Activated naive CD8-positive, alpha-beta T cell (primary cell): ENCODE data around the gene KCNA5.

Experiments
- H3K27ac Mint-ChIP-seq: one replicate; pipeline ENCODE4 v1.8.0; 2021; ENCODE audit warnings: mixed read lengths
- H3K27me3 Mint-ChIP-seq: one replicate; pipeline ENCODE4 v1.8.0; 2021; ENCODE audit warnings: mixed read lengths
- H3K36me3 Mint-ChIP-seq: one replicate; pipeline ENCODE4 v1.8.0; 2021; ENCODE audit warnings: mixed read lengths
- H3K4me1 Mint-ChIP-seq: one replicate; pipeline ENCODE4 v1.8.0; 2021; ENCODE audit warnings: low read depth, mixed read lengths
- H3K4me3 Mint-ChIP-seq: one replicate; pipeline ENCODE4 v1.8.0; 2021; ENCODE audit warnings: mild to moderate bottlenecking, mixed read lengths
- H3K9me3 Mint-ChIP-seq: one replicate; pipeline ENCODE4 v1.8.0; 2021; ENCODE audit warnings: low read depth, mixed read lengths

The KCNA5 gene

DNA sequence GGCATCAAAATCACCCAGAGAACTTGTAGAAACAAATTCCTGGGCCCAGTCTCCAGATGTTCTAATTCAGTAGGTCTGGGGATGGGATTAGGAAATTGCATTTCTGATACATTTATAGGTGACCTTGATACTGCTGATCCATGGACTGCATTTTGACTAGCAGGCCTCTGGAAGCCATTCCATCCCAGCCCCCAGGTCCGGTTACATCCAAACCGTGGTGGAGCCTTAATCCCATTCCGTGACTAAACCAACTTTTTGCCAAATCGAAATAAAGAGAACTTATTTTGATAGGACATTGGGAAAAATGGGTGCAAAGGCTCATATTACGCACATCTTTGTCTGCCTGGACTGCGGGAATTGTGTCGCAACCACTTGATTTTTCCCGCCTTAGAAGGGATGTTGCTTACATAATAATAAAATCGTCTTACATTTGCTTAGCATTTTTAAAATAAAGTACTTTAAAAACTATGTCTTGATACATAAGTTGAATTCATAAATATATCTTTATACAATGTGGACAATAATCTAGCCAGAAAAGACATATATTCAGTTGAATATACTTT is 5.8 kb upstream of the KCNA5 start:
- no peak overlapping the region for H3K4me3 Mint-ChIP-seq
- H3K36me3 Mint-ChIP-seq = no peaks in the 10 kb centered on the region
- peaks cover 16% of the 10 kb centered on the region for H3K27me3 Mint-ChIP-seq
- H3K27ac Mint-ChIP-seq = no peak overlapping the region
- no peaks in the 10 kb centered on the region for H3K4me1 Mint-ChIP-seq
- no peaks in the 10 kb centered on the region for H3K9me3 Mint-ChIP-seq

DNA sequence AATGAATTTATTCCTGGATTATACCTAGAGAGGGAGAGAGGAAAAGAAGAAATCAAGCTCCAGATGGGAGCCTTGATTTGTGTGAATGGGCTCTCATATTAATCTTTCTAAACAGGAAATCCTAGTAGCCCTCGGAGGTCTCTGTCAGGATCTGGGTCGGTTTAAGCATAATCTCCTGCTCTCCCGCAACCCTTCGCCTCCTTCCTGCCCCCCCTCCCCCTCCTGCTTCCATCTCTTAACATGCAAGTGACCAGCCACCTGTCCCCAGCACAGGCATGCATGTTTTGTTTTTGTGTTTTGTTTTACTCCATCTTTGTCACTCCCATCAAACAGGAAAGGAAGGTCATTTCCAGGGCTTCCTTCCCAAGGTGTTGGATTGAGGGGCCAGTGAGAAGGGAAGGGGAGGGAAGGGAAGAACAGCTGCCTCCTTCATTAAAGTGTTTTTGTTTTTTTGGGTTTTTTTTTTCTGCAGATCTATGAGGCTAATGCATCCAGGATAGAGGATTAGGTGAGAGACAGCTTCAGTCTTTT is 4.8 kb upstream of the KCNA5 start:
- Mint-ChIP-seq H3K27me3 (peaks cover 19% of the 10 kb centered on the region), H3K9me3 (no peaks in the 10 kb centered on the region), H3K4me1 (no peaks in the 10 kb centered on the region), H3K36me3 (no peaks in the 10 kb centered on the region), H3K4me3 (no peak overlapping the region), H3K27ac (no peak overlapping the region)

DNA sequence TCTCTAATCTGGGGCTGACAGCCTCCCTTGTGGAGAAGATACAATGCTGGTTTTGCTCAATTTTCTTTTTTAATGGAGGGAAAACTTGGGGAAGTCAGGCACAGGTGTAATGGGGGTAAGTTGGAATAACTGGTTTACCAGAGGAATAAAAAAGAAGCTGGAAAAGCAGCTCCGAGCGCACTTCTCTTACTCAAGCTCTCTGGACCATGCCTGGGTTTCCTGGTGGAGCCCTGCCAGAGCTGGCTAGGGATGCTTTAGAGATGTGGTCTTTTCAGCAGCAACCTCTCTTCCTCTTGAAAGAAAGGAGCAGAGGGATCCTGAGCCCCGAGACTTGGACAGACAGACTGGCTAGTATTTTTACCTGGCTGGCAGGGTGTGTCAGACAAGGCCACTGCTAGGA is 3.9 kb upstream of the KCNA5 start:
- Mint-ChIP-seq H3K4me1 (no peaks in the 10 kb centered on the region), H3K27ac (no peak overlapping the region), H3K4me3 (no peak overlapping the region), H3K27me3 (peaks cover 19% of the 10 kb centered on the region), H3K36me3 (no peaks in the 10 kb centered on the region), H3K9me3 (no peaks in the 10 kb centered on the region)

DNA sequence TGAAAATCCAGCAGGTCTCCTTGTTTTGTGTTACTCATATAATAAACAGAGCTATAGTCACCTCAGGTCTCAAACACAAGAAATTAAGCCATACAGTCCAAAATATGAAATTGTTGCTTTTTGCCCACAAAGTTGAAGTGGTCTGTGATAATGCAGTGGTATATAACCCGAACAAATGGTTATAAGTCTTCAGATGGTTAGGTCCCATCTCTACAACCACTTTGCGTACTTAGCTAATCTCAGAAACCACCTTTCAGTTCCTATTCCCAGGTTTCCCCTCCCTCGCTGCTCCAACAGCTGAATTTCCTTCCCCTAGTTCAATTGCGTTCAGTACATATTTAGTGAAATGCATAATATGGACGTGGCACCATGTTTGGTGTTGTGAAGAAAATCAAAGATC is 3.3 kb upstream of the KCNA5 start:
- peaks cover 24% of the 10 kb centered on the region for H3K27me3 Mint-ChIP-seq
- no peak overlapping the region for H3K4me3 Mint-ChIP-seq
- H3K36me3 Mint-ChIP-seq = no peaks in the 10 kb centered on the region
- no peaks in the 10 kb centered on the region for H3K4me1 Mint-ChIP-seq
- no peaks in the 10 kb centered on the region for H3K9me3 Mint-ChIP-seq
- no peak overlapping the region for H3K27ac Mint-ChIP-seq

DNA sequence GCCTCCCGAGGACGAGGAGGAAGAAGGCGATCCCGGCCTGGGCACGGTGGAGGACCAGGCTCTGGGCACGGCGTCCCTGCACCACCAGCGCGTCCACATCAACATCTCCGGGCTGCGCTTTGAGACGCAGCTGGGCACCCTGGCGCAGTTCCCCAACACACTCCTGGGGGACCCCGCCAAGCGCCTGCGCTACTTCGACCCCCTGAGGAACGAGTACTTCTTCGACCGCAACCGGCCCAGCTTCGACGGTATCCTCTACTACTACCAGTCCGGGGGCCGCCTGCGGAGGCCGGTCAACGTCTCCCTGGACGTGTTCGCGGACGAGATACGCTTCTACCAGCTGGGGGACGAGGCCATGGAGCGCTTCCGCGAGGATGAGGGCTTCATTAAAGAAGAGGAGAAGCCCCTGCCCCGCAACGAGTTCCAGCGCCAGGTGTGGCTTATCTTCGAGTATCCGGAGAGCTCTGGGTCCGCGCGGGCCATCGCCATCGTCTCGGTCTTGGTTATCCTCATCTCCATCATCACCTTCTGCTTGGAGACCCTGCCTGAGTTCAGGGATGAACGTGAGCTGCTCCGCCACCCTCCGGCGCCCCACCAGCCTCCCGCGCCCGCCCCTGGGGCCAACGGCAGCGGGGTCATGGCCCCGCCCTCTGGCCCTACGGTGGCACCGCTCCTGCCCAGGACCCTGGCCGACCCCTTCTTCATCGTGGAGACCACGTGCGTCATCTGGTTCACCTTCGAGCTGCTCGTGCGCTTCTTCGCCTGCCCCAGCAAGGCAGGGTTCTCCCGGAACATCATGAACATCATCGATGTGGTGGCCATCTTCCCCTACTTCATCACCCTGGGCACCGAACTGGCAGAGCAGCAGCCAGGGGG is 979 bp downstream of the KCNA5 start:
- Mint-ChIP-seq H3K4me3 (no peak overlapping the region), H3K27ac (no peak overlapping the region), H3K27me3 (peaks cover 20% of the 10 kb centered on the region), H3K9me3 (no peaks in the 10 kb centered on the region), H3K36me3 (no peaks in the 10 kb centered on the region), H3K4me1 (no peaks in the 10 kb centered on the region)

DNA sequence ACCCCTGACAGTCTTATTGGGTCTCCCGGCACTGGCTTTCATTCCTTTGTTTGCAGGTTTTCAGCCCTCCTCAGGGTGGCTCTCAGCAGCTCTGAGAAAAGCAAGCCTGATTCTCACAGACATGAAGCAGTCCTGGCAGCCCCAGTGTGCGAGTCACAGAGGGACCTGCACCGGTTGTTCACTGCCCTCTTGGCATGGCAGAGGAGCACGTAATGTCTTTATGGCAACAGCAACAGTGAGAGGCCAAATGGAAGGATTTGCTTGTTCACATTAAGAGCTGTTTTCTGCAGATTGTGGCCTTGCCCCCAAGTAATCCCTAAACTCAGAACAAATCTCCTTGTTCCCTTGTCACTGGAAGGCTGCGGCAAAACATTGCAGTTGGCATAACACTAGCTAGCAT is 3.4 kb downstream of the KCNA5 start:
- Mint-ChIP-seq H3K27me3 (peaks cover 17% of the 10 kb centered on the region), H3K36me3 (no peaks in the 10 kb centered on the region), H3K9me3 (no peaks in the 10 kb centered on the region), H3K27ac (no peak overlapping the region), H3K4me1 (no peaks in the 10 kb centered on the region), H3K4me3 (no peak overlapping the region)

DNA sequence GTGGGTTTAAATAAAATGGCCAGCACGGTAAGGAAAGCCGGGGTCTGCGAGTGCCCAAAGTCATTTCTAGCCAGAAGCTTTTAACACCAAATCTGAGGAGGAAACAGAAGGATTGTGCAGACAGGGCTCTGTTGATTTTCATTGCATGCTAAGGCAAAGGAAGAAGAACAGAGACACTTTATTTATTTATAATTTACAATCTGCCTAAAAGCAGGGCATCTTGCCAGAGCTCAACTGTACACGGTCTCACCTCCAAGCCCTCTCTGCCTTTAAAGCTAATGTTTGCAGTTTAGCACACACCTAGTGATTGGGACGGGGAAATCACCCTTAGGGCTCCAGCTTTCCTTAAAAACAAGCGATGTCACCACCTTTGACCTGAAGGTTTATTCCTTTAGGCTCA is 4.0 kb downstream of the KCNA5 start:
- H3K36me3 Mint-ChIP-seq = no peaks in the 10 kb centered on the region
- H3K27me3 Mint-ChIP-seq = peaks cover 17% of the 10 kb centered on the region
- no peaks in the 10 kb centered on the region for H3K9me3 Mint-ChIP-seq
- H3K4me1 Mint-ChIP-seq = no peaks in the 10 kb centered on the region
- no peak overlapping the region for H3K4me3 Mint-ChIP-seq
- no peak overlapping the region for H3K27ac Mint-ChIP-seq

DNA sequence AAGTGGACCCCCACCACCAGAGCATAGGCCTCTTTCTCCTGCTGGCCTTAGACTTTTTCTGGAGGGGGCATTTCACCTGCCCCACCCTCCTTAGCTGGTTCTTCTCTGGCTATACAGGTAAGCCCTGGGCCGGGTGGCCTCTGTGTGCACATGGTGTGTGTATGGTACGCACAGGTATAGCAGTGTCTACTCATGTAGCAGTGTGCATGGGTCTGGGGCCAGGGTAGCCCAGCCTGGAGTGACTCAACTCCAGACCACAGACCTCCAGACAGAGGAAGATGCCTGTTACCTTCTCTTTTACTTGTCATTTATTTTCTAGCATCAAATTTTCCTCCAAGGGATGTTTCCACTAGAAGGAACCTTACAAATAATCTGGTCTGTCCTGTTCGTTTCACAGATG is 6.9 kb downstream of the KCNA5 start:
- no peaks in the 10 kb centered on the region for H3K9me3 Mint-ChIP-seq
- no peak overlapping the region for H3K27ac Mint-ChIP-seq
- H3K36me3 Mint-ChIP-seq = no peaks in the 10 kb centered on the region
- H3K4me3 Mint-ChIP-seq = no peak overlapping the region
- H3K27me3 Mint-ChIP-seq = peaks cover 15% of the 10 kb centered on the region
- H3K4me1 Mint-ChIP-seq = no peaks in the 10 kb centered on the region

DNA sequence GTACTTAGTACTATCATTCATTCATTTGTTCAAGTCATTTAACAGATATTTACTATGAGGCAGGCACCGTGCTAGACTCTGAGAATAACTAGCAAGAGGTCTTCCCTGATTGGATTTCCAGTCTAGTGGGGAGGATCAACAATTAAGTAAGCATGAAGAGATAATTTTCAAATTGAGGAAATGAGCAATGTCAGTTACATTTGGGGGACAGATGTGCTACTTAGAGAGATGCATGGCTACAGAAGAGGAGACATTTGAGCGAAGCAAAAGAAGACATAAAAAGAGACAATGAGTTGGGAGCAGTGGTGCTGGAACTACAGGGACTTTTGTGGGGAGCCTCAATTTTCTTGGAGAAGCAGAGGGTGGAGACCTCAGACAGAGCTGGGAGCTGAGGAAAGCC is 7.7 kb downstream of the KCNA5 start:
- H3K4me1 Mint-ChIP-seq = no peaks in the 10 kb centered on the region
- H3K36me3 Mint-ChIP-seq = no peaks in the 10 kb centered on the region
- no peak overlapping the region for H3K4me3 Mint-ChIP-seq
- peaks cover 10% of the 10 kb centered on the region for H3K27me3 Mint-ChIP-seq
- no peaks in the 10 kb centered on the region for H3K9me3 Mint-ChIP-seq
- H3K27ac Mint-ChIP-seq = no peak overlapping the region

DNA sequence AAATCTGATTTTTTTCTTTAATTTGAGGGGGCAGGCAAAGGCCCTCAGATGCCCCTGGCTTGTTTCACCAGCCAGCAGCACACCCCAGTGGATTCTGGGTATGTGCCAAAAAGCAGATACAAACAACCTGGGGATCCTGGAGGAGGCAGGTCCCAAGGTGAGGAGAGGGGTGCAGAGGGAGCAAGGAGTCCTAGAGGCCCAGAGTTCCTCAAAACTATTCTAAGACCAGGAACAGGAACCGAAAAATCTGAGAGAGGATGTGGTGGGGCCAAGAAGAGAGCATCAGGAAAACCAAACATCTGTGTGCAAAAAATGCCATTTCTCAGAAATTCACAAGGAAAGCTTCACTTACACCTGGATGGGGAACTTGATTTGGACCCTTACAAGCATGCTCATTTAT is 8.2 kb downstream of the KCNA5 start:
- Mint-ChIP-seq H3K9me3 (no peaks in the 10 kb centered on the region), H3K4me3 (no peak overlapping the region), H3K27me3 (peaks cover 9% of the 10 kb centered on the region), H3K4me1 (no peaks in the 10 kb centered on the region), H3K36me3 (no peaks in the 10 kb centered on the region), H3K27ac (no peak overlapping the region)

DNA sequence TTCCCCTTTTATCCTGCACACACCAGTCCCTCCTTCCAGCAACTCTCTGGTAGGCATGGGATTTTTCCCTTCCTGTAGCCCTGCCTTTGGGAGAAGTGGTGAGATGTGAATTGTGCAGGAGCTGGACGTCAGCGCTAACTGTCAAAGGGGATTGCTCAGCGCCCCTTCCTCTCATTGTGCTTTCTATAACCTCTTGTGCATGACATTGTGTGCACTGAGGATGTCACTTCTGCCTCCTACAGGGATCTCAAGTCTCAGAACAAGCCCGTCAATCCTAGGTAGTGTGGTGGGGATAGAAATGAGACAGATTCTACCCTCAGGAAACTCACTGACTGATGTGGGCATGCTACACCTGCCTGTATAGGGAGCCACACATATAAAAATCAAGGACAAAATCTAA is 8.7 kb downstream of the KCNA5 start:
- Mint-ChIP-seq H3K4me3 (no peak overlapping the region), H3K27ac (no peak overlapping the region)

DNA sequence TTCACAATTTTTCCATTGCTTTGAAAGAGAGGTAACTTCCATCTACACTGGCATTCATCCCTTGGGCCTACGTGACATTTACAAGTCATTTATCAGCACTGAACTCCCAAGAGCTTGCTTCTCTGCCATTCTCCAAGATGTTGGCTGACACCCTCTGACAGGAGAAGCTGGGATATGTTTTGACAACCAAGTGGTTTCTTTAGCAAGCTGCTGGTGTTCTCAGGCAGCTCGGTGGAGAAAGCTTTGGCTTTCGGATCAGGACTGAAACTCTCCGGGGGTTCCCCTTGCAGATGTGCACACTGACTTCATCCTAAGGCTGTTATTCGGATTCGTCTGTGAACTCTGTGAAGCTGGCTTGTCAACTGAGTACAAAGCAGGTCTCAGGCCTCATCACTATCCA is 15.7 kb downstream of the KCNA5 start:
- H3K4me1 Mint-ChIP-seq = no peaks in the 10 kb centered on the region
- H3K27ac Mint-ChIP-seq = no peak overlapping the region
- H3K9me3 Mint-ChIP-seq = no peaks in the 10 kb centered on the region
- H3K27me3 Mint-ChIP-seq = peaks cover 1% of the 10 kb centered on the region
- no peak overlapping the region for H3K4me3 Mint-ChIP-seq
- H3K36me3 Mint-ChIP-seq = no peaks in the 10 kb centered on the region

More for the DNA sequence above, 8.7 kb downstream of the KCNA5 start:
- Mint-ChIP-seq H3K27me3 (peaks cover 9% of the 10 kb centered on the region), H3K9me3 (no peaks in the 10 kb centered on the region), H3K36me3 (no peaks in the 10 kb centered on the region), H3K4me1 (no peaks in the 10 kb centered on the region)

DNA sequence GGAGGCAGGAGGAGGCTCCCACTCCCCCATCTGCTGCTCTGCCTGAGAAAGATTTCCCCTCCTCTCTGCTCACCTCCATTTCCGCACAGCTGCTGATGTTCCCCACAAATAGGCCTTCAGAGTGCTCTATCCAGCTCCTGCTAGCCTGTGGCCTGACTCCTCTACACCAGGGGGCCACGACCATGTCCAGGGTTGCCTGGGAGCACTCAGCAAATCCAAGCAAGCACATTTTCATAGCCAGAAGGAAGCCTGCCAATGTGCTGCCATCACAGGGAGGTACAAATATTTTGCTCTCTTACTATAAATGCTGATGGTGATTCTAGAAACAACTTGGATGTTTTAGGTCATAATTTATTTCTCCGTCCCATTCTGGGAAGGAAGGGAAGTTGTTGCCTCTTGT is 17.3 kb downstream of the KCNA5 start:
- Mint-ChIP-seq H3K27me3 (no peaks in the 10 kb centered on the region), H3K27ac (no peak overlapping the region), H3K4me3 (no peak overlapping the region), H3K4me1 (no peaks in the 10 kb centered on the region), H3K9me3 (no peaks in the 10 kb centered on the region), H3K36me3 (no peaks in the 10 kb centered on the region)

DNA sequence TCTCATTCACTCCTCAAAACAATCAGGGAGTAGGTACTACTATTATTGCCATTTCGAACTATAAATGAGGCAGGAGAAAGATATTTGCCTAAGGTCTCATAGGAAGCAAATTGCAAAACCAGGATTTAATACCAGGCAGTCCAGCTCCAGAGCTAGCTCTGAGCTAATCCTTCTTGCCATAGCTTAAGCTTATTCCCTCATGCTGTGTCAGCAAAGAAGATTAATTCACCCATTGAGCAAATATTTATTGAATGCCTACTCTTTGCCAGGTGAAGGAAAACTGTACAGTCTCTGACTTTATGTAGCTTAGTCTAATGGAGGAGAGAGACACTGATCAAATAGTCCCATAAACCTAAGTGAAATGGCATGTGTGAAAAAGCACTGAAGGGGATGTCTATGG is 19.5 kb downstream of the KCNA5 start:
- Mint-ChIP-seq H3K4me3 (no peak overlapping the region), H3K27me3 (no peaks in the 10 kb centered on the region), H3K9me3 (no peaks in the 10 kb centered on the region), H3K27ac (no peak overlapping the region), H3K4me1 (no peaks in the 10 kb centered on the region), H3K36me3 (no peaks in the 10 kb centered on the region)

DNA sequence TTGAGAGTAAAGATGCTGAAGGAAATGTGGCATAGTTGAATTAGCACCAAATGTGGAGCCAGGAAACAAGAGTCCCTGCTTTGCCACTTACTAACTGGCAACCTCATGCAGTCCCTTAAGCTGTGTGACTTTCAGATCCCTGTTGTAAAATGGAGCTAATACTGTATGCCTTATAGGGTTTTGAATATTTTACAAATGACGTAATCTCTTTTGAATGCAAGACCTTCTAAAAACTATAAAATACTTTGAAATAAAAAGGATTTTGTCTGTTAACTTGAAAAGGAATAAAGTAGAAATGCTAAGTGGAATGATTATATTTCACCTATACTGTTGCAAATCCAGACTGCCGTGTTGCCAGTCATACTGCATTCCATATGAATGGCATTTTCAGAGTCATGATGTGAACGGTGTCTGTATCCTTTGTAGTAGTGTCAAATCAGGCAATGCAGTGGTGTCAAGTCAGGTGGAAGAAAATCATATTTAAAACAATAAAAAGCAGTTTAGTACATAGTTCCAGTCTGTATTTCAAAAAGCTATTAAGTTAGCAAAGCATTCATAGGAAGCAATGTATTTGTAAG is 21.3 kb downstream of the KCNA5 start:
- no peaks in the 10 kb centered on the region for H3K4me1 Mint-ChIP-seq
- no peak overlapping the region for H3K4me3 Mint-ChIP-seq
- no peaks in the 10 kb centered on the region for H3K9me3 Mint-ChIP-seq
- H3K27ac Mint-ChIP-seq = no peak overlapping the region
- no peaks in the 10 kb centered on the region for H3K36me3 Mint-ChIP-seq
- H3K27me3 Mint-ChIP-seq = no peaks in the 10 kb centered on the region
